NCI-H1105 (cell line): ENCODE results near the gene WHAMM.
"Not testable (repeated sequence)": the region's sequence is repeated elsewhere in the genome, so short reads cannot be mapped to it uniquely, and the experiment has no call there.

Experiments used
- DNase-seq: peaks from one replicate; lab custom pipeline; 2025; lab: John Stamatoyannopoulos, UW

The WHAMM gene

DNA sequence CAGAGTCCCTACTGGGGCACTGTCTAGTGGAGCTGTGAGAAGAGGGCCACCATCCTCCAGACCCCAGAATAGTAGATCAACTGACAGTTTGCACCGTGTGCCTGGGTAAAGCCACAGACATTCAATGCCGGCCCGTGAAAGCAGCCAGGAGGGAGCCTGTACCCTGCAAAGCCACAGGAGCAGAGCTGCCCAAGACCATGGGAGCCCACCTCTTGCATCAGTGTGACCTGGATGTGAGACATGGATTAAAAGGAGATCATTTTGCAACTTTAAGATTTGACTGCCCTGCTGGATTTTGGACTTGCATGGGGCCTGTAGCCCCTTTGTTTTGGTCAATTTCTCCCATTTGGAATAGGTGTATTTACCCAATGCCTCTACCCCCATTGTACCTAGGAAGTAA, 56.6 kb downstream of the WHAMM start:
- DNase-seq, result not testable (repeated sequence)

GRCh38 chr15:82870727-82871320, 61.4 kb downstream of the WHAMM start:
- DNase-seq, result no peak

DNA sequence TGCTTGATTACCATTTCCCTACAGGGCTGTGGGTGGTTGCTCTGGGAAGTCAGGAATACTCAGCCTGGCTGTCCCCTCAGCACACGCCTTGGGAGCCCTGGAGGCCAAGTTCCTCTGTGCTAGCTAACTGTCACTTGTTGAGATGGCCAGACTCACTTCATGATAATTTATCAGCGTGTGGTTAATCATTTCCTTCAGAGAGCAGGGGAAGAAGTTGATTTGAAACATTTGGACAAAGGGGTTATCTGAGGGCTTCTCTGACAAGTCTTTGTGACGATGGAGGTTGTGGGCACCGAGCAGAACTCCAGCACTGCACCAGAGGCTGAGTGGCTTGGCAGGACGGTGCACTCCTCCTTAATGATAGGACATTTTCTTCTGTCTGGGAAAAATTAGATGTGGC, 61.9 kb downstream of the WHAMM start:
- no peak for DNase-seq

DNA sequence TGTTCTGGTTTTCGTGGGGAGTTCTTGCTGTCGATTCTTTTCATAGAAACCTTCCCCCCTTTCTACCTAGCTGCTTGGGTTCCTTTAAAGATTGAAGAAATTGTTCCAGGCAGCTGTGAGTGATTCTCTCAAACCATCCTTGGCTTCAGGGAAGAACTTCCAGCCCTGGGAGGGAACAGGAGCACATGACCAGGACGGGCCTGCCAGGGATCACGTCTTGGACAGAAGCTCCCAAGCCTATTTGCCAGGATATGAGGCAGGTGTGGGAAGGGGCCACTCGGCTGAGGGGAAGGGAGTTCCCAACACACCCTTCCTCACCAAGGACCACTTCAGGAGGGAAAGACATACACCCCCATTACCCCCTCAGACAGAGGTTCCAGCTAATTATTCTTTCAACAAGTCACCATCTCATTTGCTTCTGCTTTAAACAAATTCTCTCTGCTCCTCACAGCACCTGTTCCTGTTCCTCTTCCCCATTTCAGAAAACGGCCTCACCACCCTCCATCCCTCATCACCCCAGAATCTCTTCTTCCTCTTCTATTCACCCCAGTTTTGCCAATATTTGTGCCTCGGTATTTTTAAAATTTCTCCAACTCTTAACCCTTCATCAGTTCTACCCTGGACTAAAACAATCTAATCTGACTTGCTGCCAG, 62.5 kb downstream of the WHAMM start:
- DNase-seq, result no peak

GRCh38 chr15:82873000-82873680, 63.7 kb downstream of the WHAMM start:
- DNase-seq, result no peak

- DNase-seq, result no peak
Measured at GRCh38 chr15:82874267-82874666, 64.8 kb downstream of the WHAMM start.

GRCh38 chr15:82874961-82875360, 65.5 kb downstream of the WHAMM start:
- no peak for DNase-seq

DNA sequence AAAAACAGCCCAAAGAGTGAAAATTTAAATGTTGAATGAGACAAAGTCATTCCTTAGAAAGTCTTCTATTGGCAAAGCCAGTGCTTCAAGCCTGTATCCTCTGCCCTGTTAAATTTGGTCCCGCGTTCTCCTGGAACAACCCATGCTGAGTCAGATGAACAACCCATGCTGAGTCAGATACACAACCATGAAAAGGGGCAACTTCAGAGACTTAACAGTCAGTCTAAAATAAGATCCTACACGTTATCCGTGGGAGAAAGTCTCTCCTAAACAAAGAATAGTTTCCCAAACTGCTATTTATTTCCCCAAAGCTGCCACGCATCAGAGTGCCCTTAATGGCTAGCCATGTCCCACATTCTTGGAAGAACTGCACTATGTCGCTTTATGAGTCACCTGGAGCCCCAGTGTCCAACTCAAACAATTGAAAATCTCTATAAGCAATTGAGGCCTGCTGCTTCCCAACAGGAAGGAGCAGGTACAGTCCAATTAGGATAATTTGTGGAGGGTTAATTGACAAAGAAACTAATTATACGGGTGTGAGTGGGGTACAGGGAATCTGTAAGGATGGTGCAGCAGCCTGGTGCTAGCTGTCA, 66.1 kb downstream of the WHAMM start:
- DNase-seq, result no peak

- no peak for DNase-seq
Measured at GRCh38 chr15:82877825-82878224, 68.4 kb downstream of the WHAMM start.

DNA sequence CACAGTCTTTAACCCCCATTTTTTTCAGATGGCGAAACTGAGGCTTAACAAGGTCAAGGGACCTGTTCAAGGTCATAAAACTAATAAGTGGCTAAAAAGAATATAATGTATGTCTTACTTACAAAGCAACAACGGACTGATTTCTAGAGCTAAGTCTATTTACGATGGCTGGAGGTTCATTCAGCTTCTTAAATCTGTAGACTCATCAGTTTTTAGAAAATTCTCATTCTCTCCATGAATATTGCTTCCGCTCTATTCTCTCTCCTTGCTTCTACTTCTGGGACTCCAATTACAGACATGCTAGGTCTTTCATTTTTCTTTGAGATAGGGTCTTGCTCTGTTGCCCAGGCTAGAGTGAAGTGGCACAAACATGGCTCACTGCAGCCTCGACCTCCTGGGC, 68.9 kb downstream of the WHAMM start:
- no peak for DNase-seq

DNA sequence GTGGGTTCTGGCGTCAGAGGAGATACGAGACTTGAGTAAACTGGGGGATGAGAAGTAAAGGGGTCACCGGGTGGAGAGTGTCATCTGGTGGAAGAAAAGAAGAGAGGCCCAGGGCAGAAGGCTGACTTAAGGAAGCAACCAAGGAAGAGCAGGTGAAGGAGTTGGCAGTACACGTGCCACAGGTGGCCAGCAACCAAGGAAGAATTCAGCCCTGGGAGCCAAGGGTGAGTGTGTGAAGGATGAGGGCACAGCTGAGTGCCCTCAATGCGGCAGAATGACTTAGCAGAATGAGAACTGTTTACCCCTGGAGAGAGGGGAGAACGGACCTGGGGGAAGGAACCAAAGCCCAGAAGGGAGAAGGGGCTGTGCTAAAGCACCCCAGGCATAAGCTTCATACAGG, 71.3 kb downstream of the WHAMM start:
- no peak for DNase-seq

DNA sequence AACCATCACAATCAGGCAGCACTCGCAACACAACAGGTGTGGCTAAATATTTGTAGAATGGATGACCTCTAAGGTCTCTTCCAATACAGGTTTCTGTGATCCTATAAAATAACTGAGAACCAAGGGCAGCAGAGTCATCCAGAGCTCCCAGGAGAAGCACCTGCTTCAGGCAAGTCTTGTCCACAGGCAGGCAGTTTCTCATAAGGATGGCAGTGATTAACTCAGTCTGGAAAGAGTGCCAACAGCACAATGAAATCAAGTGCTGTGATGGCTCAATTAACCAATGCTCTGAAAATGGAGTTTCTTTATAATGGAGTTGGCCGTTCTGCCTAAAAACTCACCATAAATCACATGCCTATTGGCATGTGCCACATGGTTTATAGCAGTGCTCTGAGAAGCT, 72.3 kb downstream of the WHAMM start:
- no peak for DNase-seq

DNA sequence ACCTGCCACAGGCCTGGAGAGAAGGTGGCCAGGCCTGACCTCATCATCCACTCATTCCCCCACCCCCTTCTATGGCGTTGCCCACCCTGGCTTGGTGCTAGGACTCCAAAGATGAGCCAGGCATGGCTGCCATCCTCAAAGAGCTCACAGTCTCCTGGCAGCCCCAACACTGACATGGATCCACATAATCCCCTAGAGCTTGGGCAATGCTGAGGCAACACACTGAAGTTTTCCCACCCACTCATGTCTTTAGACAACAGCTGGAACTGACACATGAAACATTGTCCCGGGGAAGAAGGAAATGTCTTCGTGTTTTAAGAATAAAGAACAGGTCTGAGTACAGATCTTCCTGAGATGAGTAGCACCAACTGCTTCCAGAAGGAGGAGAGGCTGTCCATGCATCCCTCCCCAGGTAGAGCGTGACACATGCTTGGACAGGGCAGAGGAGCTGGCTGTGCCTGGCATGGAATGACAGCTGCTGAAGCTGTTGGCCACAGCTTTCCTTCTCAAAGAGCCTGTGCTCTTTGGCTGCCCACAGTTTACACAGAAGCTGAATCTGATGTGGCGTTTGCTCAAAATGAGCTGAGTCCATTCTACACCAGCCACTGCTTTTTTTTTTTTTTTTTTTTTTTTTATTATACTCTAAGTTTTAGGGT, 73.0 kb downstream of the WHAMM start:
- DNase-seq, result no peak
